Measurements from ENCODE around the gene UFSP2.

The UFSP2 gene

GRCh38 chr4:185358959-185359358, 66.8 kb downstream of the UFSP2 start:
- no peaks in the 10 kb centered on the region for H3K27me3 ChIP-seq (ENCODE audit: control insufficient read depth, insufficient read depth, low read length)
- H3K4me1 ChIP-seq (ENCODE audit: control insufficient read depth, insufficient read depth, low read length) = no peaks in the 10 kb centered on the region
- H3K36me3 ChIP-seq (ENCODE audit: control insufficient read depth, insufficient read depth, low read length) = no peaks in the 10 kb centered on the region
- no peaks in the 10 kb centered on the region for H3K9me3 ChIP-seq (ENCODE audit: control insufficient read depth, low read length)
- H3K4me3 ChIP-seq (ENCODE audit: low read length) = no peak overlapping the region
- no peak overlapping the region for H3K9ac ChIP-seq (ENCODE audit: low read length)

DNA sequence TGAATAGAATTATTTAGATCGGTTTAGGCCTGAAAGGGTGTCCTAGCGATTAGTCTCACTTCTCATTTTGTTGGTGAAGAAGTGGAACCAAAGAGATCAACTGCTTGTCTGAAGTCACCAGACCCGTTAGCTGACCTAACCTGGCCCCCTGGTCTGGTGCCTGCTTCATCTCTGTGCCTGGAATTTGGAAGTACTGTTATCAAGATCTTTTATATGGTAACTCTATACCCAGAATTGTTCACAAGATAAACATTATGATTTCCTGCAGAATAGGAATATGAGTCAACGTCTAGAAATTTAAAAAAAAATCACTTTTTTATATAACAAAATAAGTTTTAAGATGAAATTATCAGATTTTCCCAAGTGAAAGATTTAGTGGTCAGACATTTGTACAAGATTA, 67.2 kb downstream of the UFSP2 start:
- no peaks in the 10 kb centered on the region for H3K36me3 ChIP-seq (ENCODE audit: control insufficient read depth, insufficient read depth, low read length)
- H3K4me1 ChIP-seq (ENCODE audit: control insufficient read depth, insufficient read depth, low read length) = no peaks in the 10 kb centered on the region
- H3K4me3 ChIP-seq (ENCODE audit: low read length) = no peak overlapping the region
- no peaks in the 10 kb centered on the region for H3K9me3 ChIP-seq (ENCODE audit: control insufficient read depth, low read length)
- no peaks in the 10 kb centered on the region for H3K27me3 ChIP-seq (ENCODE audit: control insufficient read depth, insufficient read depth, low read length)
- H3K9ac ChIP-seq (ENCODE audit: low read length) = no peak overlapping the region

- H3K9ac ChIP-seq (ENCODE audit: low read length) = no peak overlapping the region
Measured at GRCh38 chr4:185357733-185358440, 67.9 kb downstream of the UFSP2 start.

GRCh38 chr4:185357211-185357610, 68.6 kb downstream of the UFSP2 start:
- Histone ChIP-seq H3K4me3 (ENCODE audit: low read length) (no peak overlapping the region), H3K4me1 (ENCODE audit: control insufficient read depth, insufficient read depth, low read length) (no peaks in the 10 kb centered on the region), H3K9ac (ENCODE audit: low read length) (no peak overlapping the region), H3K36me3 (ENCODE audit: control insufficient read depth, insufficient read depth, low read length) (no peaks in the 10 kb centered on the region), H3K27me3 (ENCODE audit: control insufficient read depth, insufficient read depth, low read length) (no peaks in the 10 kb centered on the region), H3K9me3 (ENCODE audit: control insufficient read depth, low read length) (no peaks in the 10 kb centered on the region)

More at GRCh38 chr4:185357733-185358440, 67.9 kb downstream of the UFSP2 start:
- no peak overlapping the region for H3K4me3 ChIP-seq (ENCODE audit: low read length)
- H3K36me3 ChIP-seq (ENCODE audit: control insufficient read depth, insufficient read depth, low read length) = no peaks in the 10 kb centered on the region
- no peaks in the 10 kb centered on the region for H3K27me3 ChIP-seq (ENCODE audit: control insufficient read depth, insufficient read depth, low read length)
- no peaks in the 10 kb centered on the region for H3K9me3 ChIP-seq (ENCODE audit: control insufficient read depth, low read length)
- H3K4me1 ChIP-seq (ENCODE audit: control insufficient read depth, insufficient read depth, low read length) = no peaks in the 10 kb centered on the region

DNA sequence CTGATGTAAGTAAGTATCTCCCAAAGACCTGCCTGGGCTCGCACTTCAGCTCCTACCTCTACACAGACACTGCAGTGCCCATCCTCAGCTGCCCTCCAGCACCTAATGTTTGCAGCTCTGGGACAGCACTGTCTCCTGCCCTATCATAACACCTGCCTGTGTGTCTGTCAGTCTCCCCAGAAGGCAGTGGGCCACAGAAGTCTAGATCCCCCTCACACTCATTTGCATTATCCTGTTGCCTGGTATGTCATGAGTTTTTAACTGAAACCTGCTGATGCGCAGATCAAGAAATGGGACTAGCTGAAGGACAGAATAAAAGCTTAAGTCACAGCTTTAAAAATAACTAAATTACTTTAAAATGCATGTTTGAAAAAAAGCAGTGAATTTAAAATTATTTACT, 73.0 kb downstream of the UFSP2 start:
- no peaks in the 10 kb centered on the region for H3K27me3 ChIP-seq (ENCODE audit: control insufficient read depth, insufficient read depth, low read length)
- no peak overlapping the region for H3K9ac ChIP-seq (ENCODE audit: low read length)
- H3K36me3 ChIP-seq (ENCODE audit: control insufficient read depth, insufficient read depth, low read length) = no peaks in the 10 kb centered on the region

GRCh38 chr4:185352202-185352601, 73.6 kb downstream of the UFSP2 start:
- H3K4me3 ChIP-seq (ENCODE audit: low read length) = no peak overlapping the region
- H3K36me3 ChIP-seq (ENCODE audit: control insufficient read depth, insufficient read depth, low read length) = no peaks in the 10 kb centered on the region
- H3K4me1 ChIP-seq (ENCODE audit: control insufficient read depth, insufficient read depth, low read length) = no peaks in the 10 kb centered on the region
- no peaks in the 10 kb centered on the region for H3K9me3 ChIP-seq (ENCODE audit: control insufficient read depth, low read length)
- no peak overlapping the region for H3K9ac ChIP-seq (ENCODE audit: low read length)
- no peaks in the 10 kb centered on the region for H3K27me3 ChIP-seq (ENCODE audit: control insufficient read depth, insufficient read depth, low read length)

More for the DNA sequence above, 73.0 kb downstream of the UFSP2 start:
- Histone ChIP-seq H3K4me3 (ENCODE audit: low read length) (no peak overlapping the region), H3K4me1 (ENCODE audit: control insufficient read depth, insufficient read depth, low read length) (no peaks in the 10 kb centered on the region), H3K9me3 (ENCODE audit: control insufficient read depth, low read length) (no peaks in the 10 kb centered on the region)

GRCh38 chr4:185351691-185352090, 74.1 kb downstream of the UFSP2 start:
- Histone ChIP-seq H3K9me3 (ENCODE audit: control insufficient read depth, low read length) (no peaks in the 10 kb centered on the region), H3K4me1 (ENCODE audit: control insufficient read depth, insufficient read depth, low read length) (no peaks in the 10 kb centered on the region), H3K27me3 (ENCODE audit: control insufficient read depth, insufficient read depth, low read length) (no peaks in the 10 kb centered on the region), H3K9ac (ENCODE audit: low read length) (no peak overlapping the region), H3K36me3 (ENCODE audit: control insufficient read depth, insufficient read depth, low read length) (no peaks in the 10 kb centered on the region), H3K4me3 (ENCODE audit: low read length) (no peak overlapping the region)
